ENCODE data around the gene ARHGAP44.

- TF ChIP-seq CTCF (IDR thresholded peaks at IDR 0.05) (no peak), POLR2A (IDR thresholded peaks at IDR 0.05) (no peak)
These were observed 107.0 kb downstream of the ARHGAP44 start for GRCh38 chr17:12896180-12896785.

All from stomach (tissue), 4 donors.